Left lobe of liver (tissue), 2 donors: ENCODE measurements around the gene HERC3. TPM values are rescaled to one million over a fixed set of nuclear protein-coding genes. Genes with fewer than 3 reads are reported as not detected.

Experiments
- ATAC-seq: fragments of 200-7000 bp; cut with Tn5 transposase; one replicate; pipeline ENCODE4 v1.9.1; 2020; ENCODE audit warnings: mild to moderate bottlenecking, moderate library complexity
- DNase-seq: peaks from one replicate; pipeline ENCODE4 v3.0.0-alpha.2; 2020; ENCODE audit warnings: low spot score
- total RNA-seq: library from RNA; stranded (reverse); gene quantifications from one replicate; pipeline ENCODE4 v1.2.1, GENCODE V29; 2021
- donor health status: DM: no; HTN: no; CAD: no; lungs with moderate emphysema.
- donor health status: DM: no; HTN: yes; CAD: no.

Gene HERC3
- total RNA-seq, 1 donor from 2014 or later, result 12.3 TPM

DNA sequence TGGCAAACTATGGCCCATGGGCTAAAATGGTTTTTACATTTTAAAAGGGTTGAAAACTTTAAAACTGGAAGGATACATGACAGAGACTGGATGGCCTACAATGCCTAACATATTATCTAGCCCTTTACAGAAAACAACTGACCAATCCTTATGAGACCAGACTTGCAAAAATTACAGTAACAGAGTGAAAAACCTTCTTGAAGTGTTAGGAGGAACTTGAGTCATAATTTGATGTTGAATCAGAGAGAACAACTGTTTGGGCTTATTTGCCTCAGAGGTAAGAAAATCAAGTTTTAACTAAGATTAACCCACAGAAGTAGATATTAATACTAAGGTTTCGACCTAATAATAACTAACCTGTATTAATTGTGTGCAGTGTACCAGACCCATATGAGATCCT lies 117.7 kb downstream of the HERC3 start:
- DNase-seq (no peak), ATAC-seq (no peak)

DNA sequence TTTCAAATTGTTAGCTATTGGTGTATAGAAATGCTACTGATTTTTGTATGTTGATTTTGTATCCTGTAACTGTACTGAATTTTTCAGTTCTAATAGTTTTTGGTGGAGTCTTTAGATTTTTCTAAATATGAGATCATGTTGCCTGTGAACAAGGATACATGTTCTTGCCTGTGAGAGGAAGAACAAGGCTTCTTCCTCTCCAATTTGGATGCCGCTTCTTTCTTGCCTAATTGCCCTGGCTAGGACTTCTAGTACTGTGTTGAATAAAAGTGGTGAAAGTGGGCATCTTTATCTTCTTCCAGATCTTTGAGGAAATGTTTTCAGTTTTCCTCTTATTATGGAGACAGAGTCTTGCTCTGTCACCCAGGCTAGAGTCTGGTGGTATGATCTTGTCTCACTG lies 121.5 kb downstream of the HERC3 start:
- no peak for DNase-seq
- no peak for ATAC-seq

DNA sequence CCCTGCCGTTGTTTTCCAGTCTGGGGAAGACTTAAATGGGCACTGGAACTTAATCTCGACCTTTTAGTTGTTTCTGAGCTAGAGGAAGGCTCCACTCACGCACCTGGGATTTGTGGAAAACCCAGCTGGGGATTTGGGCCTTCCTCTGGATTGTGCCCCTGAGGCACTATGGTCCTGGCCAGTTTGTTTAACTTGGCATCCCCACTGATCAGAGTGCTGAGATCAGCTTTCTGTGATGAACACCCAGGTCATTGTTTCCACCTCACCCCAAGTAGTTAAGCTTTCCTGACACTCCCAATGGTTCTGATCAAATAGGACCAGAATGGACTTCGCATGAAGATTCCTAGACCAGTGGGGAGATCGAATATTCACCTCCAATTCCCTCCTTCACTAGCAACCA lies 125.8 kb downstream of the HERC3 start:
- peak; percentile 76 for ATAC-seq

DNA sequence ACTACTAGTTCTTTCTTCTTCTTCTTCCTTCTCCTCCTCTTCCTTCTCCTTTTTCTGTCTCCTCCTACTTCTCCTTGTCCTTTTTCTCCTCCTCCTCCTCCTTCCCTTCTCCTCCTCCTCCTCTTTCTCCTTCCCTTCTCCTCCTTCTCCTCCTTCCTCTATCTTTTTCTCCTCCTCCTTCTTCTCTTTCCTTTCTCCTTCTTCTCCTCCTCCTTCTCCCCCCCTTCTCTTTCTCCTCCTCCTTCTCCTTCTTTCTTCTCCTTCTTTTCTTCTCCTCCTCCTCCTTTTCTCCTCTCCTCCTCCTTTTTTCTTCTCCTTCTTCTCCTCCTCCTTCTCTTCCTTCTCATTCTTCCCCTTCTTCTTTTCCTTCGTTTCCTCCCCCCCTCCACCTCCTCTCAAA lies 127.1 kb downstream of the HERC3 start:
- no peak for DNase-seq
- ATAC-seq, result no peak

More for the DNA sequence above, 125.8 kb downstream of the HERC3 start:
- DNase-seq, result no peak

GRCh38 chr4:88720451-88721428 lies 128.5 kb downstream of the HERC3 start:
- peak; percentile 86 for ATAC-seq
- peak; percentile 65 for DNase-seq

GRCh38 chr4:88722276-88722780 lies 130.0 kb downstream of the HERC3 start:
- no peak for ATAC-seq
- no peak for DNase-seq

DNA sequence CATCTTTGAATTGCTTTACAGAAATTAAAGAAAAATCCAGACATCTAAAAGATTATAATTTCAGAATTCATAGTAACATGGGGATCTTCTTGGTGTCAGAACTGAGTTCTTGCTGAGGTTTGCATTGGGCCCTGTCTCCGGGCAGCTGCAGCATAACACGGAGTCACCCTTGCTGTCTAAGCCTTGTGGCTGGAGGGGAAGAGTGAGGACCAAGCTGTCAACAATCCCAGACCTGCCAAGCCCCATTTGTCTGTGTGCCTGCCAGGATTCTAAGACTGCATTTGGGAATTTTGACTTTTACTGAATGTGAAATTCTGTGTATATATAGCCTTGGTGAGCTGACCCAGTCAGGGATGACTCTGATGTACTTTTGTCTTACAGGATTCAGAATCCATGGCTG lies 130.5 kb downstream of the HERC3 start:
- DNase-seq (no peak), ATAC-seq (no peak)

DNA sequence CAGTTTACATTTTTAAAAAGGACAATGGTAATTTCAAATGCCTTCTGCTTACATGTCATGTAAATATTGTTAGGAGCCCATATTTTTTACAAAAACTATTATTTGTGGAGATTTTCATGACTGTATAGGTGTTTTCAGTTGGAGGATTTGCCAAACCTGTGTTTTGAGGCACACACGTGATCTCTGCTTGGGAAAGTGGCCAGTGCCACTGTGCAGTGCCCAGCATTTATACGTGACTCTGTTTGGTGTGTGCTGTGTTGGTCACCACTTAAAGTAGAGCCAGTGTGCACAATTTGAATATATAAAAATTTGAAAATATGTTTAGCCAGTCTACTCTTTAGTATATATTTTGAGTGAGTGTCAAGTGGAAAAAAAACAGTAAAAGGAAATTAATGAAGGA lies 132.1 kb downstream of the HERC3 start:
- DNase-seq, result no peak
- ATAC-seq, result peak; percentile 56

DNA sequence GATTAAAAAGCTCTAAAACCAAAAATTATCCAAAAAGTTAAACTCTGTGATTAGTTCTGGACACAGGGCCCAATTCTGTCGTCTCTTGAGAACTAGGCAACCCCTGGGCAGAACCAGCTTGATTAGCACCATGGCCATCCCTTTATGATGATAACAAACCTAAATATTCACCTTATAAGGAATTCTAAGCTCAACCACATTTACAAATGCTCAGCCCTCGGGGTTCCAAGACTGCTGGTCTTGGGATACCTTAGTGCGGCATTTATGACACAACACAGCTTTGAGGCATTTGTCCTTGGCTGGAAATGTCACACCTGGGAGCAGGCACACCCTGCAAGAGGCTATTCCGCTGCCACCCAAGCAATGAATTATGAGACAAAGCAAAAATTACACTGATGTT lies 132.9 kb downstream of the HERC3 start:
- ATAC-seq (no peak), DNase-seq (no peak)

DNA sequence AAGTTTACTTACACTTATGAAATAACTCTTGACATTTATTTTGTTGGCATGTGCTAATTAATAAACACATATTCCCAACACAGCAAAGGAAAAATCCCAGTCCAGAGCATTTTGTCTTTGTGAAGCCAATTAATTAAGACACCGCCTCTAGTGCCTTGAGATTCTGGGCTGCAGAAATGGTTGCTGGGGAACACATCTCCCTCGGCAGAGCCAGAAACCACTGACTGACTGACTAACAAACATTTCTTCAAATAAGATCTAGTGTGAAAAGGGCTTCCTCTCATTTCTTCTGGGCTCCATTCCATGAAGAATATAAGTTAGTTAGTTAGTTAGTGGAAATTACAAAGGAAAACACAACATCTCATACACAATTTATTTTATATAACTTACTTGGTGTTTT lies 133.7 kb downstream of the HERC3 start:
- DNase-seq (no peak), ATAC-seq (no peak)

DNA sequence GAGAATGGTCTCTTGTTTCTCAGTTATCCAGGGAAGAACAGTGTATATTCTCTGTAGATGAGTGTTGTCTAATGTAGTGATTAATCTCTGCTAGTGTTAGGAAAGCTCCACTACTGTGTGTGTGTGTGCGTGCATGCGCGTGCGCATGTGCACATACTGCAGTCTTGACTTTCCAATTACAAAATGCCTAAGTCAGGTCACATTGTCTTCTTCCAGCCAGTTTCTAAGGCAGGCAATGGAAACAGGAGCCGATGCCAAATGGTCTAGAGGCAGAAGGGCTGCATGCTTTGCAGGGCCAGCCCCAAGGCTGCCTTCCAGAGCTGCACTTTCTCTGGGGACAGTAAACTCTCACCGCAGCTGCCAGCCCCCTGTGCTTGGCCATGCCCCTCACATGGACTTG lies 135.9 kb downstream of the HERC3 start:
- DNase-seq (no peak), ATAC-seq (peak; percentile 37)

- ATAC-seq, result no peak
- no peak for DNase-seq
These were observed 137.0 kb downstream of the HERC3 start for GRCh38 chr4:88729146-88729760.

DNA sequence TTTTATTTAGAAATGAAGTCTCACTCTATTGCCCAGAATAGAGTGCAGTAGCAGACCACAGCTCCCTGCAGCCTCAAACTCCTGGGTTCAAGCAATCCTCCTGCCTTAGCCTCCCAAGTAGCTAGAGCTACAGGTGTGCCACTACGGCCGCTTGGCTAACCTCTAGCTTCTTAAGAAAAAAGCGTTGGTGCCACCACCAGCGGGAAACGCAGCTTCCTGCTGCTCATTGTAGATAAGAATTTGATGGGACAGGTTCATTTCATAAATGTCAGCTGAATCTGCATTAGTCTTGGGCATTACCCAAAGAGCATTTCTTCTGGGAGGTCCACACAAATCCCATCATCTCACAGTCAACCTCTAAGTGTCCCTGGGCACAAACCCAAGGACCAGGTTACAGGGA lies 138.5 kb downstream of the HERC3 start:
- DNase-seq (no peak), ATAC-seq (no peak)

DNA sequence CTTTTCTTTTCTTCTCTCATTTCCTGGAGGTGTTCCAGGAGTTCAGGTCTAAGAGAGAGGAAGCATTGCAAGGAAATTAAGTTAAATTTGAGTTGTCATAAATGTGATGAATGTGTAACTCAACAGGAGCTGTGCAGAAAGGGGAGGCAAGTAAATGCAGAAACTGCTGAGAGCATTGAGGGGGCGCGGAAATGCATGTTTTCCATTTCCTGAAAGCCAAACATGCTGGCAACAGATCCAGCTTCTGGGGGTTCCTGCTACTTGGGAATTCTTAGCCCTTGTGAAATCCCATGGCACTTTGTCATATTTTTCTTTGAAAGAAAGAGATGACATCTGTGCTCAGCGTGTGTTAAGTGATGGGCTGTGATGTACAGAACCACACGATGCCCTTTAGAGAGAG lies 139.1 kb downstream of the HERC3 start:
- DNase-seq, result no peak
- ATAC-seq, result no peak

DNA sequence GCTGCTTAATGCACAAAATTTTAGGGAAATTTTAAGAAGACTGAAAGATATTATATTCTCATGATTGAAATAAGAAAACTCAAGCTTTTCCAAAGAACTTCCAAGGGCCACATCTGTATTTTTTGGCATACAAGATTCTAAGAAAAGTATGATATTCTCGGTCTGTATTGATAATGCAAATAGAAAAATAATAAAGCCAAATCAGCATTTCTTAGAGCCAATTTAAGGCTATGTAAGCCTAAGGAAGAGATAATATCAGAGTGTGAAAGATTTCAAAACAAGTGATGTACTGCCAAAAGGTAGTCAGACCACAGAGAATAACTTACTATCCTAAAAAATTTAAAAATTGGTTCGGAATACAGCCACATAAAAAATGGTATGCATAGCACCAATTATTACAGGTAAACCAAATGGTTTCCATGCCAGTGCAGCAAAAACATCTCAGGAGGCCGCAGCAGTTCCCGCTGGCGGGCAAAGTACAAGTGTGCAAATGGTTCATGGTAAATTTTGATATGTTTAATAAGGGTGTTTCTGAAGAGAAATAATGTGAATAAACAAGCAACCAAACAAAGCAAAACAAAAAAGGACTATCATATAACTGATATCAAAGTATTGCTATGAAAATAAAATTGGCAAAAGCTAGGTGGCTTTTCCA lies 140.6 kb downstream of the HERC3 start:
- DNase-seq (no peak), ATAC-seq (no peak)

GRCh38 chr4:88734403-88734949 lies 142.2 kb downstream of the HERC3 start:
- DNase-seq, result peak; percentile 74
- ATAC-seq, result peak; percentile 62

GRCh38 chr4:88735564-88735963 lies 143.3 kb downstream of the HERC3 start:
- DNase-seq, result no peak
- peak; percentile 64 for ATAC-seq

GRCh38 chr4:88736264-88736663 lies 144.0 kb downstream of the HERC3 start:
- no peak for ATAC-seq
- no peak for DNase-seq

DNA sequence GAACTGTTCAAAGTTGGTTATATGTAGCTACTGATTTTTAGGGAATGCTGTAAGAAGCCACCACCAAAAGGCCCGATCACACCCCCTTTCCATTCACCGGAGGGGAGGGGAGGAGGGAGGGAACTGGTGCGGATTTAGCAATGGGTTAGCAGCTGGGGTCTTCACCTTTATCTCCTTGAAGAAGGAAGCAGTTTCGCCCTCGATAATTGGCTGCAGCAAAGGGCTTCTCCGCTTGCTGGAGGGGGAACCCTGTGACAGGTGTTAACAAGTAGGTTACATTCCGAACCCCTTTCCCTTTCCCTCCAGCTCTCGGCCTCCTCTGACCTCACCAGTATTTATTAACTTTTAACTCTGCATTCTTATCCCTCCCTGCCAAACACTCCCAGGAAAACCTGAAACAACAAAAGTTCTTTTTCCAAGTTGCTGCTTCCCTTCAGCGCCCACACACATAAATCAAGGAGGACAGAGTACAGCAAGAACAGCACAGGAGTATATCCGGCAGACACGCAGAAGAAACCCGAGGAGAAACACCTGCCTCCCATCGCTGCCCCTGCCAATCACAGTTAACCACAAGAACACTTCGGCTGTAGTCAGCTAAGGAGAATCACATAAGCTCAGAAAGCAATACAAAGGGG lies 145.1 kb downstream of the HERC3 start:
- DNase-seq (peak; percentile 59), ATAC-seq (peak; percentile 70)

DNA sequence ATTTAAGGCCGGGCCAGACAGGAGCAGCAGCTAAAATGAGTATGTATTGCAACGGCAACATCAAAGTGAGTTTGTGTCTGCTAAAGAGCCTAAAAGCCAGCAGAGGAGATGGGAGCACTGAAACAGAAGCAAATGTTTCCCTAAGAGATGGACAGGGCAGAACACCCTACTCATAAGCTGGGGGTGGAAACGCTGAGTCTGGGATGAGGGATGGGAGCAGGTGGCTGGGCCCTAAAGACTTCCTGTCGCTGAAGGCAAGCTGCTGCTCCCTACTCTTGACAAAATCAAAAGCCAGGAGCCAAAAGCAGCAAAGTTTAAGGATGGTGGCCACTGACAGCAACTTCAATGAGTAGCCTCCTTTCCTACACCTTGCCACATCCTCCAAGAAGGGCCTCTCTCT lies 145.9 kb downstream of the HERC3 start:
- ATAC-seq (no peak), DNase-seq (no peak)

GRCh38 chr4:88742561-88742960 lies 150.3 kb downstream of the HERC3 start:
- ATAC-seq (no peak), DNase-seq (no peak)
